ENCODE results near the gene SCN7A. TPM values are rescaled to one million over a fixed set of nuclear protein-coding genes. Genes with fewer than 3 reads are reported as not detected.
"Not testable (repeated sequence)": the region's sequence is repeated elsewhere in the genome, so short reads cannot be mapped to it uniquely, and the experiment has no call there.

SCN7A gene
- total RNA-seq, 2 experiments from 2014 or later: not detected

DNA sequence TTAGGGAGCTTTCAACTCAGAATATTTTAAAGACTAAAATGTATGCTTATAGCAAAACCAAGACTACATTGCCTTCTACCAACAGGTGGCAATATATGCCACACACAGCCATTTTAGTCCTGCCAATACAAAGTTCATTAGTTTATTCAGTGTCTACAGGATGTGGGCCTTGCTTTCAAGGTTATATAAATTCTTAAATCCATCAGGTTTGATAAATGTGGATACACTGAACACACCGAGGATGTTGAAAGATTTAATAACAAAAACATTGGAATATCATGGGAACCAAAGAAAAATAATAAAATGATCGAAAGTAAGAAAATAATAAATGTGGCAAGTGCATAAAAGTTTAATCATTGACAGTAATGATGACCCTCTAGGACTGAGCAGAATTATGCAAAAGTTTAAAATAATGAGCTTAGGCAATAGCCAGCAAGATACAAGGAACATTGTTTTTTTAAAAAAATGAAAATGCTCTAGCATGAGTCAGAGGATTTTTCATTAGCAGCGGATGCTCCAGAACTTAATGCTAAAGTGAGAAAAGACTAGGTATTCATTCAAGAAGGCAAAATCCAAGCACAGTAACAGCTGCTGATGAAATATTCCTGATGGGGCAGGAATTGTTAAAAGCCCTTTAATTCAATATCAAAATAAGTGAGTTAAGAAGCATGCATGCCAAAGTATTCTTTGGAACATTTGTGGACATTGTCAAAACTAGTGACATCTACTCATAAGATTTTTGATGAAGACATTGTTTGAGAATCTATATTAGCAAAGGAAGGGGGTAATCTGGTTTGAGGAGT is 132.5 kb downstream of the SCN7A start:
- Mint-ChIP-seq H3K4me1 (ENCODE audit: low read depth) (no peaks in the 10 kb centered on the region), H3K36me3 (ENCODE audit: low read depth) (no peaks in the 10 kb centered on the region), H3K4me3 (no peak overlapping the region), H3K27ac (no peak overlapping the region), H3K27me3 (ENCODE audit: low read depth) (no peaks in the 10 kb centered on the region), H3K9me3 (peaks cover 3% of the 10 kb centered on the region)
- no peak for DNase-seq
- CTCF ChIA-PET: interaction anchor here (0.9 to 1.0 kb wide), 2 partner anchors 24 to 155 kb away, joined by 3 to 4 read pairs; no protein-coding TSS in a partner anchor
- intact Hi-C loops (cut with micrococcal nuclease): loop anchor here (1.0 kb wide), 2 partner anchors 23 to 155 kb away; no protein-coding TSS in a partner anchor

DNA sequence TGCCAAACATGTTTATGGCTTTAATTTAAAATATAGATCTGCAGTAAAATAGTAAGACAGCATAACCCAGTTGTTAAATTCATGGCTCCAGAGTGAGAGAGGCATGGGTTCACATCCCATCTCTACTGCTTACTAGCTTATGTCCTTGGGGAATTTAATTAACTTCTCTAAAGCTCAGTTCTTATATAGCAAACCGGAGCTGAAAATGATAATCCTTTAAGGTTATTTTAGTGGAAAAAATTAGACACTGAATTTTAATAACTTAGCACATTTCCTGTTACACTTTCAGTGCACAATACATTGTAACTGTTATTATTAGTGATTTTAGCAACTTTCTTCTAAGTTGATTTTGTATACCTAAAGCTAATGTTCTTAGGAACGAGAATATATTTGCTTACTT is 133.1 kb downstream of the SCN7A start:
- Mint-ChIP-seq H3K4me3 (no peak overlapping the region), H3K36me3 (ENCODE audit: low read depth) (no peaks in the 10 kb centered on the region), H3K4me1 (ENCODE audit: low read depth) (no peaks in the 10 kb centered on the region), H3K9me3 (peaks cover 3% of the 10 kb centered on the region), H3K27me3 (ENCODE audit: low read depth) (no peaks in the 10 kb centered on the region), H3K27ac (no peak overlapping the region)
- no peak for DNase-seq
- intact Hi-C loops (cut with micrococcal nuclease): loop anchor here (1.0 kb wide), 2 partner anchors 23 to 155 kb away; no protein-coding TSS in a partner anchor
- CTCF ChIA-PET: interaction anchor here (0.6 to 1.0 kb wide), 4 partner anchors 24 to 1485 kb away, joined by 3 to 4 read pairs (median 3); no protein-coding TSS in a partner anchor

GRCh38 chr2:166360426-166360825 is 133.6 kb downstream of the SCN7A start:
- Mint-ChIP-seq H3K27me3 (ENCODE audit: low read depth) (no peaks in the 10 kb centered on the region), H3K4me1 (ENCODE audit: low read depth) (no peaks in the 10 kb centered on the region), H3K9me3 (peaks cover under 1% of the 10 kb centered on the region), H3K36me3 (ENCODE audit: low read depth) (no peaks in the 10 kb centered on the region), H3K4me3 (no peak overlapping the region), H3K27ac (no peak overlapping the region)
- intact Hi-C loops (cut with micrococcal nuclease): no loop called here
- CTCF ChIA-PET: interaction anchor here (0.6 to 0.9 kb wide), 3 partner anchors 156 to 1485 kb away, joined by 3 read pairs; no protein-coding TSS in a partner anchor
- no peak for DNase-seq

DNA sequence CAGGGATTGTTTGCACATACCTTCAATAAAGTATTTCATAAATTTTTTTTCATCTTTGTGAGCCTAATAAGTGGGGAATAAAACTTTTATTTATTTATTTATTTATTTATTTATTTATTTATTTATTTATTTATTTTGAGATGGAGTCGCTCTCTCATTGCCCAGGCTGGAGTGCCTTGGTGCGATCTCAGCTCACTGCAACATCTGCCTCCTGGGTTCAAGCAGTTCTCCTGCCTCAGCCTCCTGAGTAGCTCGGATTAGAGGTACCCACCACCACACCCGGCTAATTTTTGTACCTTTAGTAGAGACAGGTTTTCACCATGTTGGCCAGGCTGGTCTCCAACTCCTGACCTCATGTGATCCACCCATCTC is 136.1 kb downstream of the SCN7A start:
- H3K4me1 Mint-ChIP-seq (ENCODE audit: low read depth); DNase-seq; H3K36me3 Mint-ChIP-seq (ENCODE audit: low read depth); H3K4me3 Mint-ChIP-seq; H3K27ac Mint-ChIP-seq; CTCF ChIA-PET; intact Hi-C loops (cut with micrococcal nuclease); H3K9me3 Mint-ChIP-seq; H3K27me3 Mint-ChIP-seq (ENCODE audit: low read depth): not testable (repeated sequence)

DNA sequence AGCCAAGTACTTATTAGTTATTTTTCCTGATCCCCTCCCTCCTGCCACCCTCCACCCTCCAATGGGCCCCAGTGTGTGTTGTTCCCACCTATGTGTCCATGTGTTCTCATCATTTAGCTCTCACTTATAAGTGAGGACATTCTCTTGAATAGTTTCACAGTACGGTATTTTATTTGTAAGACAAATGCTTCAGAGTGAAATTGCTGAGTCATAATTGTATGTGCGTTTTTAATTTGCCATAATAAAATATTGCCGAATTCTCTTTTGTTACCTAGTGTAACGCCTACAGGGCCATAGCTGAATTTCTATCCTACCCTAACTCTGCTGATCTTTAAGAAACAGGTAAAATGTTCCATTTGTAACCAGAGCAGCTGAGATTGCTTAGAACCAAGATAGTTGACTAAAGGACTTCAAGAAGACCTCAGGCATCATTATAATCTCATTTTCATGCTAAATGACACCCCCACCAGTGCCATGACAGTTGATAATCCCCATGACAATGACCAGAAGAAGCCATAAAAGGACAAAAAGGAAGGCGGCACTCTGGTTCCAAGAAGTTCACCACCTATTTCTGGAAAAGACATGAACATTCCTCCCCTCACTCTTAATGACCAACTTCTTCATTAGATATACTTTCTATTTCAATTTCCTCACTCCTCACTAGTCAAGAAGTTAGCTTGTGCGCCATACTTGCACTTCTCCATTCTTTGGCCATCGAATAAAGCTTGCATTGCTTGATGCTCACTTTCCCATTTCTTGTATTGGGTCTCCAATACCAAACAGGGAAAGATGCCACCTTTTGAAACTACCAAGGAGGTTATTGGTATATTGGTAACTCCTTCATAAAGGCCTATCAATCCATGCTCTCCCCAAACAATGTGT is 136.7 kb downstream of the SCN7A start:
- CTCF ChIA-PET: no interaction called here
- no peak overlapping the region for H3K4me3 Mint-ChIP-seq
- H3K4me1 Mint-ChIP-seq (ENCODE audit: low read depth): no peaks in the 10 kb centered on the region
- no peaks in the 10 kb centered on the region for H3K36me3 Mint-ChIP-seq (ENCODE audit: low read depth)
- no peak overlapping the region for H3K27ac Mint-ChIP-seq
- no peaks in the 10 kb centered on the region for H3K27me3 Mint-ChIP-seq (ENCODE audit: low read depth)
- no peak for DNase-seq
- intact Hi-C loops (cut with micrococcal nuclease): no loop called here
- no peaks in the 10 kb centered on the region for H3K9me3 Mint-ChIP-seq

Other genes starting within 250 kb of the SCN7A start
- not detected for gene SCN9A, start 118.3 kb downstream of the SCN7A start, total RNA-seq

Data from activated naive CD4-positive, alpha-beta T cell treated with anti-CD3 and anti-CD28 coated beads for 36 hours (primary cell).